H4 (cell line): ENCODE measurements around the gene NCAPD3. TPM values are rescaled to one million over a fixed set of nuclear protein-coding genes. Genes with fewer than 3 reads are reported as not detected.
"Not testable (repeated sequence)": the region's sequence is repeated elsewhere in the genome, so short reads cannot be mapped to it uniquely, and the experiment has no call there.

Source experiments
- DNase-seq: peaks from one replicate; pipeline ENCODE4 v3.0.0-alpha.2; 2015; ENCODE audit warnings: low spot score
- total RNA-seq: library from RNA; depleted of rRNA; stranded (reverse); fragments of >200 nt; shearing (Covaris generic); gene quantifications from 2 replicates; pipeline ENCODE4 v1.2.3, GENCODE V29; 2014

Gene NCAPD3
- total RNA-seq, 1 experiment from 2014 or later, result 26.5 TPM

DNA sequence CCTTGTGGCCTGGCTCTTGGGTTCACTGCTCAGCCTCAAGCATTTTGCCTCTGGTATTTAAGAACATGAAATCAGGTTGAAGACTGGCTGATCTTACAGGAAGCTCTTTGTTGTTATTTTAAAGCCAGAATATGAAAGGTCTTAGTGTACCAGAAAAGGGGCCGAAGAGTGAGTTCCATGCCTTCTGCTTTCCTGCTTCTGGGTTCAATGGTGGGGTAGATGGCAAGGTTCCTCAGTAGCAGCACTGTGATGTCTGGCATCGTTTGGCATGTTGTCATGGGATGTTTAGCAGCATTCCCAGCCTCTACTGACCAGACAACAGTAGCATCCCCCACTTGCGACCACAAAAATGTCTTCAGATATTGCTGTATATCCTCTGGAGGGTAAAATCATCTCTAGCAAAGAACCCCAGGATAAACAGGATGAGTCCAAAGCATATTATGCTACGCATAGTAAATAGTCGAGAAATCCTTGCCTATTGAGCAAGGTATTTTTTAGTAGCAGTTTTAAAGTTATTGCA is 3.1 kb upstream of the NCAPD3 start:
- DNase-seq, result no peak

DNA sequence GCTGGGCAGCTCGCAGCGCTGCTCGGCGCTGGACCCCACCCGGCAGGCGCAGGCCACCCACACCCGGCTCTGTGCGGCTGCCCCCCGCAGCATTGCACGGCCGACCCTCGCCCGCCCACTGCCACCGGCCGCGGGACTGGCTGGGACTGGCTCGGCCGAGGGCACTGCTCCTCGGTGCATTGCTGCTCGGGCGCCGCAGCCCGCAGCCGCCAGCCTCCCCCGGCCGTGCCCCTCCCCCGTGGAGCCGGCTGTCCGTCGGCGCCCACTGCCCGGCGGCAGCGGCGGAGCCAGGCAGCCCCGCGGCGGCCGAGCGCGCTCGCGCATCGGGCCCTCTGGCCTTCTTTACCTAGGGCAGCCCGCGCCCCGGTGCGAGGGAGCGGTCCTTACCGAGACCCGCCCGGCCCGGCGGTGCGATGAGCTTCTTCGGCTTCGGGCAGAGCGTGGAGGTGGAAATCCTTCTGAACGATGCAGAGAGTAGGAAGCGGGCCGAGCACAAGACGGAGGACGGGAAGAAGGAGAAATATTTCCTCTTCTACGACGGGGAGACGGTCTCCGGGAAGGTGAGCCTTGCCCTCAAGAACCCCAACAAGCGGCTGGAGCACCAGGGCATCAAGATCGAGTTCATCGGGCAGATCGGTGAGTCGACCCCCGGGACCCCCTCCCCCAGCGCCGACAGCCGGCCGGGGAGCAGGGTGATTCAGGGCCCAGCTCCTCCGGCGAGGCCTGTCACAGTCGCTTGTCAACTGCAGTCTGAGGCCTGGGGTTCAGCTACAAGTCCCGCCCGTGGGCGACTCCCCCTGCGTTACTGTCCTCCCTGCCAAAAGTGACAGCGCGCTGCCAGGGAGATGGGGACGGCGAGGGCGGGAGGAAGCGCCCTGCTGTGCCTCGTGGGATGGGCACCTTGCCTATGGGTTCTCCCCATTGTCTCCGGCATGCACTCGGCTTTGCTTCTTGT is 1.2 kb upstream of the NCAPD3 start:
- DNase-seq, result peak; percentile 13

DNA sequence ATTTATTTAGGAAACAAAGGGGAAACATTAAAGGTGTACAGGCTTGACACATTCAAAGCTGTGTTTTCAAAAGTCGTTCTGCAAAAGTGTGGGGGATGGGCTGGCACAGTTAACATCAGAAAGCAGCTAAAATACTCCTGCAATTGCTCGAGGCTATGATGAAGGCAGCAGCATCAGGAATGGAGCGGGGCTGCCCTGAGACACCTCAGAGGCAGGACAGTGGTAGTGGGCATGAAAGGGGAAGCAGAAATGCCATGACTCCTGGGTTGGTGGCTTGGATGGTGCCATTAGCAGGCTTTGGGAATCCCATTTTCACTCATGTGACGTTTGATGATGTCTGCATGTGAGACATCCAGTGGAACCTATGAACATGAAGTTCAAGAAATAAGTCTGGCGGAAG is 646 bp downstream of the NCAPD3 start:
- no peak for DNase-seq

DNA sequence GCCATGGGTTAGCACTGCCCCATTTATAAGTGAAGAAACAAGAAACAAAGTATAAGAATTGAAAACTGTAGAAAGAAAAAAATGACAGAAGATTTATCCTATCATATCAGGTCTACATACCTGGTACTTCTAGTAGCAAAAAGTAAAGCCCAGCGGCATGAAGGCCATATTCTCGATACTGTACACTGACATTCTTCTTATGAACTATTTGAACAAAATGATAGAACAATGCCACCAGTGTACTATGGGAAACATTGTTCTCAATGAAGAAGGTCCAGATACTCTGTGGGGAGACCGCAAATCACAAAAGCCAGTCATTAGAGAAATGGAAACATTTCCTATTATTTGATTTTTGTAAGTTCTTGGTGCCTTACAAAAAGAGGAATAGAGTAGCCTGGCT is 7.0 kb downstream of the NCAPD3 start:
- DNase-seq, result no peak

DNA sequence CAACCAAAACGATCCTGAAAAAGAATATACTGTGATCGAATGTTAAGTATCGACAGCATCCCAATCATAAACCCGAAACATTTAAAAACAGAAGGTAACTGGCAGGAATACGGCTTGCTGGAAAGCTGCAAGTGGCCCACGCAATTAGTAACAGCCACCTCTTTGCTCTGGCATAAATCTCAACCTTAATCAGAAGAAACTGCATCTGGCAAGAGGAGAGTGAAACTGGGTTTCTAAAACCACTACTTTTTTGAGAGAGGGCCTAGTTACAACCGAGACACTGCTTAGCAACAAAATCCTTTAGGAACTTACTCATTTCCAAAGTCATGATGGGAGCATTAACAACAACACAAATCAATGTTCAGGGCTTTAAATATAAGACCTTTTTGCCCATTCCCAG is 7.9 kb downstream of the NCAPD3 start:
- DNase-seq, result no peak

DNA sequence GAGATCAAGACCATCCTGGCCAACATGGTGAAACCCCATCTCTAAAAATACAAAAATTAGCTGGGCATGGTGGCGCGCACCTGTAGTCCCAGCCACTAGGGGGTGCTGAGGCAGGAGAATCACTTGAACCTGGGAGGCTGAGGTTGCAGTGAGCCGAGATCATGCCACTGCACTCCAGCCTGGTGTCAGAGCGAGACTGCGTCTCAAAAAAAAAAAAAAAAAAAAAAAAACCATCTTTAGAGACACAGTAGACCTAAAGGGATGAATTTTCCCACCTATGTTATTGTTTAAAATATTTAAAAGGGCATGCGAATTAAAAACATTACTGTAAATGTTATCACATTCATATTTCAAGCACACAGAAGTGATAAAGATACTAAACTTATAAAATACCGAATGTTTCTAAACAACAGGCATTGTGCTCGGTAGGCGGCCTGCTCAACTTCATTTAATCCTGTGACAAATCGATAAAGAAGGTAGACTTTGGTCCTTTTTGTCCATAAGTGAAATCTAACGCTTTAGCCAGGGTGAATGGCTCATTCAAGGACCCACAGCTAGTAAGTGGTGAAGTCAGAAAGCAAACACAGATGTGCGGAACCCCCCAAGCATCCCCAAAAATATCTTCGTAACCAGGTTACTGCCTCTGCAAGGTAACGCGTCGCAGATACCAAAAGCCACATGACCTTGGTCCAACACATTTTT is 16.1 kb downstream of the NCAPD3 start:
- no peak for DNase-seq

DNA sequence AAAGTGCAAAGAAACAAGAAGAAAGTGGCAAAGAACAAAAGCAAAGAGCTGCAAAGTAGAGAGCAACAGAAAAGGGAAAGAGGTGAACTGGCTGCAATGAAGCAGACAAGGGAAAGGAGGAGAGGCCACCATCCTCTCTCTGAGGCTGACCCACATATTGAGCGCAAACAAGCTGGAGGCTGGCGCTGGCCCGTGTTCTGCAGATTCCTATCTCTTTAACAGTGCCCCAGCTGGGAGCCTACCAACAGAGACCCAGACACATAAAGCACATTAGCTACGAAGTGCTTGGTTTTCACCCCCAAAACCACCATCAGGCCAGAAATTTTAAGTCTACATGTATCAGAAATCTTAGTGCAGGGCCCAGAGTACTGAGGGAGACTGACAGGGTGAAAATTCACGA is 17.6 kb downstream of the NCAPD3 start:
- DNase-seq, result no peak

DNA sequence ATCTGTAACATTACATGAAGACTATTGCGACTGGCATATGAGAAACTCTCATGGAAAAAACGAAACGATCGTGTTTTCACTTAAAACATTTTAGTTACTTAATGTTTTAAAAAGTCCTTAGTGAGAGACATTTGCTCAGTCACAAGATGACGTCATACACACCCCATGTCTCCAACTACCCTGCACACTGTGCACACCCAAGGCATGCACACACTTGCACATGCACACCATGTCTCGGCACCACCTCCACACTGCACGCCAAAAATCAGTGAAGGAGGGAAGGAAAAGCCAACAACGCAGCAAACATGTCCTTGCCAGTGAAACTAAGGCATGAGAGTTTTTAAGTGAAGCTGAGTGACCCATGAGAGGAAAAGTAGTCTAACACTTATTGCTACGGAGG is 18.0 kb downstream of the NCAPD3 start:
- DNase-seq, result no peak

DNA sequence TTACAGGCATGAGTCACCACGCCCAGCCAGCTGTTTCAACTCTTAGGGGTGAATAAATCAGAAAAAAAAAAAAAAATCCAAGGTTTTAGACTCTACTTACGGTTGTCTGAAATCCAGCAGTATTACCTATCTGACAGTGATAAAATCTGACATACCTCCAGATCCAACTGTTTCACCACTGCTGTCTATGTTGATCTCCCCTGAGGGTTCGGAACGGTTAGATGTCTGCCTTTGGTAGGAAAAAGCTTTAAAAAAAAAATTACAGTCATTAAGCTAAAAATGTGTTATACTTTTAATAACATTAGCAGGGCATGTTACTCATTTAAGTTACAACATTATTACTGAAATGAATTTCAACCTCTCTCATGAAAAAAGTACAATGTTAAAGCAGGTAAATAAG is 21.1 kb downstream of the NCAPD3 start:
- DNase-seq, result no peak

- no peak for DNase-seq
Measured at GRCh38 chr11:134200688-134201087, 23.1 kb downstream of the NCAPD3 start.

DNA sequence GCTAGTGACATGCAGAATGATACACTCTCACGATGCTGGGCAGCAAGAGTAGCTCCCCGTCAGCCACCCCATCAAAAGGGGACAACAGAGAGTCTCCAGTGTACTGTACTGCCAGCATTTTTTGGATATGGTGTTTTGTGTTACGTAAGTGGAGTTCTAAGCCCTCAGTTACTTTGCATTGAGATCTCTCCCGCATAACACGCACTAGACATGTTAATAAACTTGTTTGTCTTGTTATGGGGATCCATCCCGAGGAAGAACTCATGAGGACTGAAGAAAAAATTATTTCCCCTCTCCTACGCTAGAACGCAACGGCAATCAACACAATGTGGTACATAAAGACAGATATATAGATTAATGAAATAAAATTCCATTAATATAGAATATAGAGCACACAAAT is 24.2 kb downstream of the NCAPD3 start:
- DNase-seq, result no peak

- no peak for DNase-seq
Measured at GRCh38 chr11:134196756-134197155, 27.0 kb downstream of the NCAPD3 start.

GRCh38 chr11:134188092-134188491 is 35.7 kb downstream of the NCAPD3 start:
- DNase-seq, result not testable (repeated sequence)

DNA sequence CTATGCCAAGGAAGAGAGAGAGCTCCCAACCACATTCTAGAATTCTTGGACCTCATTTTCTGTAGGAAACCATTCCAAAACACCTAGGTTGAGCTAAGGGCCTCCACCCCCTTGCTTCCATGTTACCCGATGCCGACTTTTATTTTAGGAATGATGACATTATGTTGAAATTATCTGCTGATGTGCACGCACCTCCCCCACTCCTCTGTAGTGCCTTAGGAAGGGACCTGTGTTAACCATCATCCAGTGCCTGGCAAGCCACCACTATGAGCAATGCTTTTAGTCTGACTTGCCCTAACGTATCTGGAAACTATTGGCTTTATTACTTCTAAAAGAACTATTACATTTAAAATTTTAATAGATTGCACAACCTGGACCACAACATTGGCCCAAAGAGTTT is 42.1 kb downstream of the NCAPD3 start:
- no peak for DNase-seq

DNA sequence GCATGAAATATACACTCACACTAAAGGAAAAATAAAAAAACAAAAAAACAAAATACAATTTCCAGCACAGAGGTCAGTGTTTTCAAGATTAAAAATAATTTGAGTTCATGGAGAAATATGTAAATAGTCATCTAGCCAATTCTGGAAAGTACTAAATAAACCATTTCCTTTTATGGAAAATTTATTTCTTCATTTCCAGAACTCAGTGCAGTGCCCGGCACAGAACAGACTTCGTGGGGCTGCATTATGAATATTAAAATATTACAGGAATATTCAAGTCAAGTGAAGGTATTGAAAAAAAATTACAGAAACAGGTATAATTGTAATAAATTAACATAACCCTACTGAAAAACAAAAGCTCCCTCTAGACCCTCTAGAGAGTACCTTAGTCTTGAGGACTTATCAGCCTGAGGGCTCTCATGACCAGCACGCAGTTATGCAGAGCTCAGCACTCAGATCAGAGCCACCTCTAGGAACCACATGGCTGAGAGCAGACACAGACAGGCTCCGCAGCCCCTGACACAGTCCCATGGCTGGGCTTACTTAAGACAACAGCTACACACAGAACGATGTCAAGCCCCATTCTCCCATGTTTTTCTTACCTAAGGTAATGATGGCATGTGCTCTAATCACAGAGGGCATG is 45.6 kb downstream of the NCAPD3 start:
- DNase-seq, result no peak

DNA sequence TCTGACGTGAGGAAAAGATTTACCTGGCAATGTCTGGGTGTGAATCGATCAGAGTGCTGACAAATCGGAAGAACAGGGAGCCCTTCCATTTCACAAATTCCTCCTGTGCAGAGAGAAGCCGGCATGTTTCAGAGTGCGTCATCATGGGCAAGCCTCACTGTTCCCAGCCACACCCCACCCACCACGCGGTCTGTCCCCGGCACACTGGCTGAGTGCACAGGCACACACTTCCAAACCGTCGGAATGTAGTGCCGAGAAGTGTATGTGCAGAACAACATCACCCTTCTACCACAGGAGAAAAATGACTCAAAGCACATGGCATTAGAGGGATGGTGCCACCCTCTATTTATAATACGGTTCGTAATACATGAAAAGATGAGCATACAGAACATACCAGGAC is 47.5 kb downstream of the NCAPD3 start:
- DNase-seq, result no peak

DNA sequence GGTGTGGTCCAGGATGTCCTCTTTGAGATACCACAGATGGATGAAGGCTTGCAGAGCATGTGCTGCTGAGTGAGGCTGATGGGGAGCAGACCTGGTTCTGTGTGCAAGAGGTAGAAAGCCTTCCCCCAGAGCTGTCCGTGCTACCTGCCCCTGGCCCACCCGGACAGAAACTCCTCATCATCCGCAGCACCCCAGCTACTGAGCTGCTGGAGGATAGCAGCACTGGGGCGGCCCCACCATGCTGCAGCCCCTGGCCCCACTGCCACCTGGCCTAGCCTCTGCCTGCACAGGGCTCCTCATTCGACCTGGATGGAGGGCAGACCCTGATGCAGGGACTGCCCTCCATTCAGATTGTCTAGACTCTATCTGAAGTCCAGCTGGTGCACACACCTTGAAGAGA is 50.5 kb downstream of the NCAPD3 start:
- DNase-seq, result no peak

DNA sequence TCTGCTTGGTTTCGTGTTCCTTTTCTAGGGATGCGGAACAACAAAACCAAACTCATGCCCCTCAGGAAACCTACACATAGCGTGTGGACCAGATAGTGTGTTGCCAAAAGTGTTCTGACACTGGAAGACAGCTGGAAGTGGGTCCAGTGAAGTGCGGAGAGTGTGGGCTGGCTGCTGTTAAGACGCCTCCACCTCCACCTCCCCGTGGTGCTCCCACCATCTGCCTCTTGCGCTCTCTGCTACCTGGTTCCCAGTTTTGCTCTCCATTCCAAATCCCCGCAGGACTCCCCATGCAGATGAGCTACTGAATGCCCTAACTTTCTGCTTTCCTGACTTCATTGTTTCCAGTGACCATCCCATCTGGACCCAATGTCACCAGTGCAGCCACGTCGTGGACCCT is 51.8 kb downstream of the NCAPD3 start:
- DNase-seq, result no peak

DNA sequence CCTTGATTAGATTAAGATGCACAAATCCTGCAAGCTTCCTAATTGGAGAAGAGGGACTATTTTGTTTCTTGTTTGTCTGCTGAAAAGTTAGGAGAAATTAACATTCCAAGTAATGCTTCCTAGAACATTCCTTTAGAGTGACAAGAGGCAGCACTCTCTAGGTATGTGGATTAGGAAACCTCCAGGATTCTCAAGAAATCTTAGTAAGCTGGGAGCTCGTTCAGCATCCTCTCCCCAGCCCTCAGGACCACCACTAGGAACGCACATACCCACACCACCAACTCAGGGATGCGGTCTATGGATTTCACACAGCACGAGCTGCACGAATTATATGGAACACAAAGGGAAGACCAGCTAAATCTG is 52.9 kb downstream of the NCAPD3 start:
- DNase-seq, result no peak

DNA sequence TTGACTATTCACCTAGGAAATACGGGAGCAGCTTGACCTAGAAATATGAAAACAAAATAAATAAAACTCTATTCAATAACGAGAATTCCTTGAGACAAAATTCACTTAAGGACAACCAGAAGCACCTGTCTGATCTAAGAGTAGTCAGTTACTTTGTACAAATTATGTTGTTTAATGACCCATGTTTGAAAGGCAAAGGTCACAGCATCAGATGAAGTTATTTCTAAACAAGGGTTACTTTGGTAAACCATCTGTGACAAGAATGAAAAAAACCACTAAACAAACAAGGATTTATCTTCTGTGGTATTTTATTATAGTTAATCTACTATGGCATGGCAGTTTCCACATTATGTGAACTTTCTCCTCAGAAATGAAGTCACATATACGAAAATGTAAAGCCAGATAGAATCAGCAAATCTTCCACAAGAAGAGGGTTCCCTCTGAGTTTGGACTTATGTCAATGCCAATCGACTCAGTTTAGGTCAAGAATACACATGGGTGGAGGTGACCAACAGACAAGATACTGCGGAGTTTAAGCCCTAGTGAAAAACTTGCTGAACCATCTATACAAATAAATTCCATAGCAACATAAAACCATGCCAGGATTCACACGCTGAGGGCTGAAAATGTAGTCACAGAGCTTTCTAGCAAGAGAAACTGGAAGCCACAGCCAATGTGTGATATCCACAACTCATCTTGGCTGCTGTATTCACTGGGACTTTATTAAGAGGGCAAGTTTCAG is 53.4 kb downstream of the NCAPD3 start:
- DNase-seq, result no peak

- DNase-seq, result no peak
Measured at GRCh38 chr11:134164490-134165370, 59.0 kb downstream of the NCAPD3 start.
